HG02870 (cell line): ENCODE results near the gene E2F1.

Source experiments
- ATAC-seq: cut with Tn5 transposase; IDR thresholded peaks from one replicate; pipeline ENCODE4 v1.9.1; 2021; ENCODE audit warnings: mild to moderate bottlenecking, moderate library complexity; ENCODE audit not compliant: unreplicated experiment

The E2F1 gene

GRCh38 chr20:33687993-33688937, 2.1 kb upstream of the E2F1 start:
- no peak for ATAC-seq

- no peak for ATAC-seq
Observed at GRCh38 chr20:33687370-33687915, 1.3 kb upstream of the E2F1 start.

GRCh38 chr20:33686984-33687366, 790 bp upstream of the E2F1 start:
- no peak for ATAC-seq

- ATAC-seq: peak; percentile 39
Observed at GRCh38 chr20:33685328-33686099, 671 bp downstream of the E2F1 start.

- no peak for ATAC-seq
Observed at GRCh38 chr20:33684533-33685327, 1.5 kb downstream of the E2F1 start.

- ATAC-seq: no peak
Observed at GRCh38 chr20:33681728-33682353, 4.3 kb downstream of the E2F1 start.

- ATAC-seq: no peak
Observed at GRCh38 chr20:33681288-33681687, 4.9 kb downstream of the E2F1 start.

- no peak for ATAC-seq
Observed at GRCh38 chr20:33680686-33681085, 5.5 kb downstream of the E2F1 start.

- ATAC-seq: peak; percentile 64
Observed at GRCh38 chr20:33679758-33680485, 6.3 kb downstream of the E2F1 start.

- no peak for ATAC-seq
Observed at GRCh38 chr20:33677991-33678702, 8.0 kb downstream of the E2F1 start.

GRCh38 chr20:33676652-33677645, 9.2 kb downstream of the E2F1 start:
- no peak for ATAC-seq

GRCh38 chr20:33676121-33676520, 10.1 kb downstream of the E2F1 start:
- ATAC-seq: no peak

- no peak for ATAC-seq
Observed at GRCh38 chr20:33675136-33675959, 10.8 kb downstream of the E2F1 start.

GRCh38 chr20:33674294-33675135, 11.7 kb downstream of the E2F1 start, which contains the start of gene NECAB3:
Gene NECAB3, minus strand, starts transcription at chr20:33674428. Its CDS starts 76 bp downstream, at chr20:33674352.
- peak; percentile 55 for ATAC-seq

GRCh38 chr20:33673410-33674293, 12.5 kb downstream of the E2F1 start:
- peak; percentile 18 for ATAC-seq
